ENCODE results near the gene ENAH. TPM values are rescaled to one million over a fixed set of nuclear protein-coding genes. Genes with fewer than 3 reads are reported as not detected.

Gene ENAH
- polyA plus RNA-seq, 1 donor (not counting 4 experiments of a cell fraction or from before 2014, with no cell fraction given): 61.0 TPM

- Histone ChIP-seq H3K9ac (ENCODE audit: control insufficient read depth, extremely low read depth, insufficient read depth, low read length) (no peak overlapping the region), H2AFZ (ENCODE audit: control insufficient read depth, low read length) (peak overlapping the region; percentile 69), H3K4me2 (ENCODE audit: control insufficient read depth, extremely low read depth, insufficient read depth, low read depth, low read length) (no peak overlapping the region), H3K9me1 (ENCODE audit: control insufficient read depth, extremely low read depth, insufficient read depth, low read length) (no peaks in the 10 kb centered on the region), H4K20me1 (ENCODE audit: control insufficient read depth, extremely low read depth, insufficient read depth, low read length) (no peaks in the 10 kb centered on the region), H3K27ac (ENCODE audit: control insufficient read depth, insufficient read depth, low read length) (no peak overlapping the region), H3K79me2 (ENCODE audit: control insufficient read depth, insufficient read depth, low read length) (no peaks in the 10 kb centered on the region), H3K4me1 (ENCODE audit: control insufficient read depth, extremely low read depth, insufficient read depth, low read length) (peaks cover 9% of the 10 kb centered on the region), H3K36me3 (ENCODE audit: control insufficient read depth in 2 of 2, extremely low read depth in 1 of 2, insufficient read depth in 2 of 2, low read length in 2 of 2) (no peaks in the 10 kb centered on the region), H3K4me3 (ENCODE audit: control insufficient read depth in 2 of 3, extremely low read depth in 1 of 3, insufficient read depth in 2 of 3, low read depth in 1 of 3, low read length in 3 of 3) (no peak overlapping the region), H3K27me3 (ENCODE audit: control insufficient read depth, extremely low read depth, insufficient read depth, low read length) (no peaks in the 10 kb centered on the region), H3K9me3 (ENCODE audit: control insufficient read depth, low read depth, low read length) (no peaks in the 10 kb centered on the region)
- dilution Hi-C loops (cut with MboI; ENCODE audit: extremely low pct_ligation_motif_present, low sequenced_read_pairs): no loop called here
- FAIRE-seq: no peak
- no peak for DNase-seq (ENCODE audit: low read depth, low spot score)
- no peak for TF ChIP-seq CTCF (optimal IDR thresholded peaks at IDR 0.05 in 1 of 3, IDR thresholded peaks at IDR 0.05 in 1 of 3, conservative IDR thresholded peaks at IDR 0.05 in 1 of 3; ENCODE audit: extremely low read depth in 1 of 3, insufficient read depth in 2 of 3, low read length in 3 of 3)
- TF ChIP-seq EZH2 (IDR thresholded peaks at IDR 0.05; ENCODE audit: low read length): no peak
These were observed 17.4 kb upstream of the ENAH start for GRCh38 chr1:225670356-225670755.

GRCh38 chr1:225668222-225668621 lies 15.3 kb upstream of the ENAH start:
- no peaks in the 10 kb centered on the region for H3K27me3 ChIP-seq (ENCODE audit: control insufficient read depth, extremely low read depth, insufficient read depth, low read length)
- TF ChIP-seq CTCF (optimal IDR thresholded peaks at IDR 0.05 in 1 of 3, IDR thresholded peaks at IDR 0.05 in 1 of 3, conservative IDR thresholded peaks at IDR 0.05 in 1 of 3; ENCODE audit: extremely low read depth in 1 of 3, insufficient read depth in 2 of 3, low read length in 3 of 3): no peak
- TF ChIP-seq EZH2 (IDR thresholded peaks at IDR 0.05; ENCODE audit: low read length): no peak
- H3K9ac ChIP-seq (ENCODE audit: control insufficient read depth, extremely low read depth, insufficient read depth, low read length): no peak overlapping the region
- H3K27ac ChIP-seq (ENCODE audit: control insufficient read depth, insufficient read depth, low read length): no peak overlapping the region
- peaks cover 9% of the 10 kb centered on the region for H3K4me1 ChIP-seq (ENCODE audit: control insufficient read depth, extremely low read depth, insufficient read depth, low read length)
- FAIRE-seq (no peak), DNase-seq (ENCODE audit: low read depth, low spot score) (no peak)
- H3K9me1 ChIP-seq (ENCODE audit: control insufficient read depth, extremely low read depth, insufficient read depth, low read length): no peaks in the 10 kb centered on the region
- H4K20me1 ChIP-seq (ENCODE audit: control insufficient read depth, extremely low read depth, insufficient read depth, low read length): no peaks in the 10 kb centered on the region
- no peak overlapping the region for H3K4me2 ChIP-seq (ENCODE audit: control insufficient read depth, extremely low read depth, insufficient read depth, low read depth, low read length)
- no peaks in the 10 kb centered on the region for H3K9me3 ChIP-seq (ENCODE audit: control insufficient read depth, low read depth, low read length)
- dilution Hi-C loops (cut with MboI; ENCODE audit: extremely low pct_ligation_motif_present, low sequenced_read_pairs): no loop called here
- H3K36me3 ChIP-seq (ENCODE audit: control insufficient read depth in 2 of 2, extremely low read depth in 1 of 2, insufficient read depth in 2 of 2, low read length in 2 of 2): no peaks in the 10 kb centered on the region
- H3K4me3 ChIP-seq (ENCODE audit: control insufficient read depth in 2 of 3, extremely low read depth in 1 of 3, insufficient read depth in 2 of 3, low read depth in 1 of 3, low read length in 3 of 3): no peak overlapping the region
- no peak overlapping the region for H2AFZ ChIP-seq (ENCODE audit: control insufficient read depth, low read length)
- H3K79me2 ChIP-seq (ENCODE audit: control insufficient read depth, insufficient read depth, low read length): no peaks in the 10 kb centered on the region
